ENCODE data around the gene LZTS2.
A peak's percentile ranks its signal among the peaks of the same experiment; 100 is the strongest.

LZTS2 gene

GRCh38 chr10:100998991-100999741, 442 bp upstream of the LZTS2 start:
- DNase-seq (ENCODE audit: low spot score) = peak; percentile 84

- DNase-seq (ENCODE audit: low spot score) = no peak
Measured at GRCh38 chr10:101000127-101000914, 713 bp downstream of the LZTS2 start.

- DNase-seq (ENCODE audit: low spot score) = peak; percentile 85
Measured at GRCh38 chr10:101000915-101001658, 1.5 kb downstream of the LZTS2 start.

GRCh38 chr10:101001659-101002035, 2.0 kb downstream of the LZTS2 start:
- DNase-seq (ENCODE audit: low spot score) = no peak

DNA sequence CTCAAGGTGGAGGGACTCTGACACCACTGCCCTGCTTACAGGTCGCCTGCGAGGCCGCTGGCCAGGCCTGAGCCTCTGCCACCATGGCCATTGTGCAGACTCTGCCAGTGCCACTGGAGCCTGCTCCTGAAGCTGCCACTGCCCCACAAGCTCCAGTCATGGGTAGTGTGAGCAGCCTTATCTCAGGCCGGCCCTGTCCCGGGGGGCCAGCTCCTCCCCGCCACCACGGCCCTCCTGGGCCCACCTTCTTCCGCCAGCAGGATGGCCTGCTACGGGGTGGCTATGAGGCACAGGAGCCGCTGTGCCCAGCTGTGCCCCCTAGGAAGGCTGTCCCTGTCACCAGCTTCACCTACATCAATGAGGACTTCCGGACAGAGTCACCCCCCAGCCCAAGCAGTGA, 2.8 kb downstream of the LZTS2 start:
- DNase-seq (ENCODE audit: low spot score) = no peak

- DNase-seq (ENCODE audit: low spot score) = no peak
Measured at GRCh38 chr10:101003639-101004206, 4.1 kb downstream of the LZTS2 start.

GRCh38 chr10:101005361-101005760, 5.8 kb downstream of the LZTS2 start:
- DNase-seq (ENCODE audit: low spot score) = no peak

DNA sequence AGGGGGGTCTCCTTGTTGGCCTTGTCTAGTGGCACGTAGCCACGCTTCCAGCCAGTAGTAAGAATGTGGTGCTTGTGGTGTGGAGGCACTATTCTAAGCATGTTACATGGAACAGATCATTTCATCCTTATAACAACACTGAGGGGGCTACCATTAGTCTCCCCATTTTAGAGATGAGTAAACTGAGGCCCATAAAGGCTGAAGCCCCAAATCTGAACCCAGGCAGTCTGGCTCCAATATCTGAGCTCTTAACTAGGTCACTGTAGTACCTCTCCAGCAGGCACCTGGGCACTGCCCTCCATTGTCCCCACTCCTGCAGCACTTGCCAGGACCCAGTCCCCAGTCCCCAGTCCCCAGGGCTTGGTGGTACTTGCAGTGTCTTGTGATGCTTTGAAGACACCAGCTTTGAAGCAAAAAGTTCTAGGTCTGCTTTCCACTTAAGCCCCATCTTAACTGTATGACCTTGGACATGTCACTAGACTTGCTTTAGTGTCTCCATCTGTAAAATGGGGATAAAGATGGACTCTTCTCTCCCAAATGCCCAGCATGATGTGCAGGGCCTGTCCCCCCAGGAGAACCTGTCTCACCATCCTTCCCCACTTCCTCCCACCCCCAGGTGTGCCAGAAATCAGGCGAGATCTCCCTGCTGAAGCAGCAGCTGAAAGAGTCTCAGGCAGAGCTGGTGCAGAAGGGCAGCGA, 6.4 kb downstream of the LZTS2 start:
- no peak for DNase-seq (ENCODE audit: low spot score)

GRCh38 chr10:101006593-101007098, 7.0 kb downstream of the LZTS2 start:
- no peak for DNase-seq (ENCODE audit: low spot score)

- DNase-seq (ENCODE audit: low spot score) = no peak
Measured at GRCh38 chr10:101007099-101007711, 7.6 kb downstream of the LZTS2 start.

GRCh38 chr10:101007915-101008822, 8.6 kb downstream of the LZTS2 start:
- peak; percentile 66 for DNase-seq (ENCODE audit: low spot score)

DNA sequence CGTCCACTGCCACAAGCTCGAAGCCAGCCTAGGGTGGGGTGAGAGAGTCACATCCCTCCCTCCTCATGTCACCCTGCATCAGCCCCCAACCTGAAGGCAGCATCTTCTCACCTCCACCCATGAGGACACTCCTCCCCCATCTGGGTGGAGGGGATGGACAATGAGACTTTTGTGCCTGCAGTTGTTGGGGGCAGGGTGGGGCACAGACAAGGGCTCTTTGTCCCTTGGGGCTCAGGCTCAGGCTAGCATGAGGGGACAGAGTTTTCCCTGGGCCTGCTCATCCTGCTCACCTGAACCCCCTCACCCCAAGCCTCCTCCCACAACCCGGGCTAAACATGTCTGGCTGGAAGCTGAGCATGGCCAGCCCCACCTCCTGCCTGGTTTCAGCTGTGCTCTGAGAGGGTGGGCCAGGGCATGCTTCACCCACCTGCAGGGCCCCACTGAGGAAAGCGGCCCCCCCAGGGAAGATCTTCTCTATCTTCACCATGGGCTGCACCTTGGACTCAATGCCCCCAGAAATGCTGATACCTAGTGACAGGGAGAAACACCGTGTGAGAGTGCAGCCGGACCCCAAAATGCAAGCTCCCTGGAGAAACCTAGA, 9.3 kb downstream of the LZTS2 start:
- DNase-seq (ENCODE audit: low spot score) = peak; percentile 90

- DNase-seq (ENCODE audit: low spot score) = no peak
Measured at GRCh38 chr10:101010329-101010728, 10.7 kb downstream of the LZTS2 start.

DNA sequence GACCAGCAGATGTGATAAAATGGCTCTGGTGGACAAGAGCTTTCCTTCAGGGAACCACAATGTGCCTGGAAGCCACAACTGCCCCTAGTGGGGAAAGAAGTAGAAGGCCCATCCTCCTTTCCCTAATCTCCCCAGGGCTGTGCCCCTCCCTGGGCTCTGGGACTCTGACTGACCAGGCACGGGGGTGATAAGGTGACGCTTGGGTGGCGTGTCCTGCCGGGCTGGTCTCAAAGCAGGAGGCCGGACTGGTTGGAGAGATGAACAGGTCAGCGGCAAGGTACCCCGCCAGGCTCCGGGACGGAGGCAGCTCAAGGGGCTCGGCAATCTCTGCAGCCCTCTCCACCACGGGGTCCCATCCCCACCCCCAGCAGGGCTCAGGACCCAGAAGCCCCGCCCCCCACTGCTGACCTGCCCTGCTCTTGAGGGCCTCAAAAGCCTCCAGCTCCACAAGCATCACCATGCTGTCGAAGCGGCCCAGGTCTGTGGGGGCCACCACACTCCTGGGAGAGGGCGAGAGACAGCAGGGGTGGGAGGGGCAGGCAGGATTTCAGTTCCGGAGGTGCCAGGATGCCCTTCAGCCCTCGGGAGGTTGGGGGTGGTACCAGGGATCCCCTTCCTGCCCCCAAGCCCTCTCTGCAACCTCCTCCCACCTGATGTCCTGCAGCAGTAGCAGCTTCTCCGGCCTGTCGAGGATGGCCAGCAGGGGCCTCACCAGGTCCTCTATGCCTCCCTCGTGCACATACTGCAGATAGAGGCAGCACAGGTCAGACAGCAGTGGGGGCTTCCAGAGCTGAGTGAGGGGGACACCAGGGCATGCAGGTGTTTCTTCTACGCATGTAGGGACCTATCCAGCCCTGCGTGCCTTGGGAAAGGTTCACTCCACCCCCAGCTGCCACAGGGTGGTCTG, 12.2 kb downstream of the LZTS2 start:
- DNase-seq (ENCODE audit: low spot score) = no peak

- DNase-seq (ENCODE audit: low spot score) = peak; percentile 98
Measured at GRCh38 chr10:101012525-101013364, 13.1 kb downstream of the LZTS2 start.

- no peak for DNase-seq (ENCODE audit: low spot score)
Measured at GRCh38 chr10:101013365-101013825, 13.8 kb downstream of the LZTS2 start.

GRCh38 chr10:101014230-101014884, 14.7 kb downstream of the LZTS2 start:
- DNase-seq (ENCODE audit: low spot score) = peak; percentile 80
